HEK293T (cell line): ENCODE data around the gene CDKN1B.

ENCODE experiments used
- ARNT ChIP-seq: fragments of 450-650 bp; IDR thresholded peaks from 2 replicates; pipeline ENCODE4 v1.6.1; 2017; ENCODE audit warnings: mild to moderate bottlenecking
- BHLHE40 ChIP-seq: fragments of 450-650 bp; IDR thresholded peaks from 2 replicates; pipeline ENCODE4 v1.6.1; 2016; ENCODE audit warnings: mild to moderate bottlenecking, moderate library complexity, borderline replicate concordance
- ELF4 ChIP-seq: fragments of 450-650 bp; IDR thresholded peaks from 2 replicates; pipeline ENCODE4 v1.6.1; 2017; ENCODE audit warnings: antibody characterized with exemption
- FOXA1 ChIP-seq: fragments of 450-650 bp; IDR thresholded peaks from 2 replicates; pipeline ENCODE4 v1.6.1; 2016; ENCODE audit warnings: mild to moderate bottlenecking
- FOXM1 ChIP-seq: fragments of 450-650 bp; IDR thresholded peaks from 2 replicates; pipeline ENCODE4 v1.6.1; 2017; ENCODE audit warnings: mild to moderate bottlenecking, borderline replicate concordance
- LEF1 ChIP-seq: fragments of 450-650 bp; IDR thresholded peaks from 2 replicates; pipeline ENCODE4 v1.6.1; 2017; ENCODE audit warnings: mild to moderate bottlenecking, borderline replicate concordance
- NFRKB ChIP-seq: fragments of 450-650 bp; IDR thresholded peaks from 2 replicates; pipeline ENCODE4 v1.6.1; 2016; ENCODE audit warnings: mild to moderate bottlenecking, moderate library complexity
- SP1 ChIP-seq: fragments of 450-650 bp; IDR thresholded peaks from 2 replicates; pipeline ENCODE4 v1.6.1; 2017
- SUZ12 ChIP-seq: fragments of 450-650 bp; IDR thresholded peaks from 2 replicates; pipeline ENCODE4 v1.6.1; 2016; ENCODE audit warnings: mild to moderate bottlenecking
- TARDBP ChIP-seq: fragments of 450-650 bp; IDR thresholded peaks from 2 replicates; pipeline ENCODE4 v1.6.1; 2016
- ZNF384 ChIP-seq: fragments of 450-650 bp; IDR thresholded peaks from 2 replicates; pipeline ENCODE4 v1.6.1; 2016
- TF ChIP-seq, protein P1 (sequence below): fragments of 450-650 bp; IDR thresholded peaks from 2 replicates; pipeline ENCODE4 v1.6.1; 2016

DNA sequence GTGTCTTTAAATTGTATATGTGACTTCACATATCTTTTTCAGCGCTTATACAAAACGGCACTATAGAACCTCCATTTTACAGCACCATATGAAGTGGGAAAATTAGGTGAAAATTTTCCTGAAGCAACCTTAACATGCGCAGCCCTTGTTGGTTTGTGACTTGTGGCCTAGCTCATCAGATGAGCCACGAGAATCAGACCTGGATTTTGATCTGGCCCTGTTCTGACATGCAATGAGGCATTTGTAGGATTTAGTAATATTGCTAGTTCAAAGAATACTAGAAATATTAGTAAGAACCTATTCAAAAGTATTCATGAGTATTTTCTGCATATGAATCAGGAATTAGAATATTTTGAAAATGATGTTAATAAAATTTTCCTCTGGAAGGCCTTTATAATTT lies 2.9 kb downstream of the CDKN1B start:
- TF ChIP-seq BHLHE40 (no peak), ARNT (no peak), SP1 (no peak), NFRKB (no peak), ZNF384 (no peak), TARDBP (no peak), LEF1 (no peak), SUZ12 (no peak), FOXA1 (no peak), FOXM1 (no peak), ELF4 (no peak)
- TF ChIP-seq, protein P1, sequence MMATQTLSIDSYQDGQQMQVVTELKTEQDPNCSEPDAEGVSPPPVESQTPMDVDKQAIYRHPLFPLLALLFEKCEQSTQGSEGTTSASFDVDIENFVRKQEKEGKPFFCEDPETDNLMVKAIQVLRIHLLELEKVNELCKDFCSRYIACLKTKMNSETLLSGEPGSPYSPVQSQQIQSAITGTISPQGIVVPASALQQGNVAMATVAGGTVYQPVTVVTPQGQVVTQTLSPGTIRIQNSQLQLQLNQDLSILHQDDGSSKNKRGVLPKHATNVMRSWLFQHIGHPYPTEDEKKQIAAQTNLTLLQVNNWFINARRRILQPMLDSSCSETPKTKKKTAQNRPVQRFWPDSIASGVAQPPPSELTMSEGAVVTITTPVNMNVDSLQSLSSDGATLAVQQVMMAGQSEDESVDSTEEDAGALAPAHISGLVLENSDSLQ = no peak
